HEK293T (cell line): ENCODE data around the gene OR4C5.
"Not testable (repeated sequence)": the region's sequence is repeated elsewhere in the genome, so short reads cannot be mapped to it uniquely, and the experiment has no call there.

Experiments
- CTCF ChIA-PET: fragments of 350-600 bp; formaldehyde crosslinking; extraction: SDS; loops from one replicate; lab custom pipeline; 2021; ENCODE audit warnings: antibody characterized with exemption, inconsistent platforms; lab: Yijun Ruan, JAX
- POLR2A ChIA-PET: fragments of 350-600 bp; formaldehyde crosslinking; extraction: SDS; loops from one replicate; lab custom pipeline; 2020; ENCODE audit warnings: antibody characterized with exemption, inconsistent platforms; lab: Yijun Ruan, JAX
- DNase-seq: peaks from one replicate; pipeline ENCODE4 v3.0.0; 2012; ENCODE audit warnings: mixed read lengths; ENCODE audit errors: extremely low spot score
- ARNT ChIP-seq: fragments of 450-650 bp; IDR thresholded peaks from 2 replicates; pipeline ENCODE4 v1.6.1; 2017; ENCODE audit warnings: mild to moderate bottlenecking
- BHLHE40 ChIP-seq: fragments of 450-650 bp; IDR thresholded peaks from 2 replicates; pipeline ENCODE4 v1.6.1; 2016; ENCODE audit warnings: mild to moderate bottlenecking, moderate library complexity, borderline replicate concordance
- CTBP1 ChIP-seq: fragments of 450-650 bp; IDR thresholded peaks from 2 replicates; pipeline ENCODE4 v1.6.1; 2016; ENCODE audit warnings: borderline replicate concordance
- ELF4 ChIP-seq: fragments of 450-650 bp; IDR thresholded peaks from 2 replicates; pipeline ENCODE4 v1.6.1; 2017; ENCODE audit warnings: antibody characterized with exemption
- FOXA1 ChIP-seq: fragments of 450-650 bp; IDR thresholded peaks from 2 replicates; pipeline ENCODE4 v1.6.1; 2016; ENCODE audit warnings: mild to moderate bottlenecking
- FOXK2 ChIP-seq: fragments of 450-650 bp; IDR thresholded peaks from 2 replicates; pipeline ENCODE4 v1.6.1; 2016; ENCODE audit warnings: mild to moderate bottlenecking
- FOXM1 ChIP-seq: fragments of 450-650 bp; IDR thresholded peaks from 2 replicates; pipeline ENCODE4 v1.6.1; 2017; ENCODE audit warnings: mild to moderate bottlenecking, borderline replicate concordance
- HDGF ChIP-seq: fragments of 450-650 bp; IDR thresholded peaks from 2 replicates; pipeline ENCODE4 v1.6.1; 2017; ENCODE audit warnings: antibody characterized with exemption, borderline replicate concordance
- L3MBTL2 ChIP-seq: fragments of 450-650 bp; conservative IDR thresholded peaks from 2 replicates; pipeline ENCODE4 v1.6.1; 2016; ENCODE audit warnings: mild to moderate bottlenecking
- LEF1 ChIP-seq: fragments of 450-650 bp; IDR thresholded peaks from 2 replicates; pipeline ENCODE4 v1.6.1; 2017; ENCODE audit warnings: mild to moderate bottlenecking, borderline replicate concordance
- NFRKB ChIP-seq: fragments of 450-650 bp; IDR thresholded peaks from 2 replicates; pipeline ENCODE4 v1.6.1; 2016; ENCODE audit warnings: mild to moderate bottlenecking, moderate library complexity
- SP1 ChIP-seq: fragments of 450-650 bp; IDR thresholded peaks from 2 replicates; pipeline ENCODE4 v1.6.1; 2017
- SUZ12 ChIP-seq: fragments of 450-650 bp; IDR thresholded peaks from 2 replicates; pipeline ENCODE4 v1.6.1; 2016; ENCODE audit warnings: mild to moderate bottlenecking
- TARDBP ChIP-seq: fragments of 450-650 bp; IDR thresholded peaks from 2 replicates; pipeline ENCODE4 v1.6.1; 2016
- ZNF384 ChIP-seq: fragments of 450-650 bp; IDR thresholded peaks from 2 replicates; pipeline ENCODE4 v1.6.1; 2016
- TF ChIP-seq, protein P1 (sequence below): fragments of 450-650 bp; IDR thresholded peaks from 2 replicates; pipeline ENCODE4 v1.6.1; 2016

OR4C5 gene

DNA sequence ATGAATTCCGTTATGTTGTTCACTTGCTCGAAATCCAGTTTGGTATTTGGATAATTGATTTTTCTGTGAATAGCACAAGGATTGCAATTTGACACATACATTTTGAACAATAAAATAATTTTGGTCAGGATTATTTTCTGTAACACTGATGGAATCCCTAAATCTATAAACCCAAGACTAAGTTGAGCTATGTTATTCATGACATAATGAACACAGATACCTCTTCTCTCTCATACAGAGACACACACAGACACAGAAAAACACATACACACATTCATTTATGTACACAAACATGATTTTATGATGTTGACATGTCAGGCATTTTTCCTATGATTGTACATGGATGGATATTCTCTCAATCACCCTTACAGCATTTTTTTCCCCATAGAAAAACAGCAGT lies at the start of gene OR4C5:
OR4C5 (minus strand) TSS at position 101 of the 400 bp plus-strand sequence; CDS start at position 101, 0 bp downstream.
- CTCF ChIA-PET: interaction anchor here (0.5 kb wide), 1 partner anchor 196 kb away, joined by 3 read pairs; no protein-coding TSS in a partner anchor
- POLR2A ChIA-PET: no interaction called here
- no peak for DNase-seq
- TF ChIP-seq TARDBP (no peak), FOXK2 (no peak), SUZ12 (no peak), FOXM1 (no peak), ELF4 (no peak), ZNF384 (no peak), ARNT (no peak), LEF1 (no peak), HDGF (no peak), BHLHE40 (no peak), L3MBTL2 (no peak), CTBP1 (no peak), FOXA1 (no peak), SP1 (no peak)
- TF ChIP-seq, protein P1, sequence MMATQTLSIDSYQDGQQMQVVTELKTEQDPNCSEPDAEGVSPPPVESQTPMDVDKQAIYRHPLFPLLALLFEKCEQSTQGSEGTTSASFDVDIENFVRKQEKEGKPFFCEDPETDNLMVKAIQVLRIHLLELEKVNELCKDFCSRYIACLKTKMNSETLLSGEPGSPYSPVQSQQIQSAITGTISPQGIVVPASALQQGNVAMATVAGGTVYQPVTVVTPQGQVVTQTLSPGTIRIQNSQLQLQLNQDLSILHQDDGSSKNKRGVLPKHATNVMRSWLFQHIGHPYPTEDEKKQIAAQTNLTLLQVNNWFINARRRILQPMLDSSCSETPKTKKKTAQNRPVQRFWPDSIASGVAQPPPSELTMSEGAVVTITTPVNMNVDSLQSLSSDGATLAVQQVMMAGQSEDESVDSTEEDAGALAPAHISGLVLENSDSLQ: no peak

DNA sequence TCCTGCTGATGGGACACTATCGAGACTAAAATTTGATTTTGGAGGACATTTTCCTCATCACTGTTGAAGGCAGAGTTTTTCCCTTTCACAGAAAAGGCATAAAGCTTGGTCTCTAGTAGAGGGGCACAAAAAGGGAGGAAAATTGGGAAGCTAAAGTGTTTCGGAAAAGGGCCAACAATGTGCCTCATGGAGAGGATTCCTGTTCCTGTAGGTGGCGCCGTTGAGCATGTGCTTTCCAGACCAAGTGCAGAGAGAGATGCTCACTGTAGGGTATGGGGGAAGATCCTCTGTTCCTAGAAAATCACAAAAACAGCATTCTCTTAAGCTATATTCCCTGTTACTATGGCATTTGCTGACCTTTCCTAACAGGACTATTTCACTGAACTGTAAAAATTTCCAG lies 18.4 kb upstream of the OR4C5 start:
- TF ChIP-seq FOXA1 (no peak), BHLHE40 (no peak), SUZ12 (no peak), FOXM1 (no peak), ARNT (no peak), LEF1 (no peak), FOXK2 (no peak), ELF4 (no peak), TARDBP (no peak), NFRKB (no peak), ZNF384 (no peak)
- TF ChIP-seq, protein P1: no peak
- ChIA-PET CTCF (interaction anchor here (0.7 kb wide), 1 partner anchor 11 kb away, joined by 4 read pairs; no protein-coding TSS in a partner anchor), POLR2A (no interaction called here)
- peak; percentile 4 for DNase-seq

DNA sequence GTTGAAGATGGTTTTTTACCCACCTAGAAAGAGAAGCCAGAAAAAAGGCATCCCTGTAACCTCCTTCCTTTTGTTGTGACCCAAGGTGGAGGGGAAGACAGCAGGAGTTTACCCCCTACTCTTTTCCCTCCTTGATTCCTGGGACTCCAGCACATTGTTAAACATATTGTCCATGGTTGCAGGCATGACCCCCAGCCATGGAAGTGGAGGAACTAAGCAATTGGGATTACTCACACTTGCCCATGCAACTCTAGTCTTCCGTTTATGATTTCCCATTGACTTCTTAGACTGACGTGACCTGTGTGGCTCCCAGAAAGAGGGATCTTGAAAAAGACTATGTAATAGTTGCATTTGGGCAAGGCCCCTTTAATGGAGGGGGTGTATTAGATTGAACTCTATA lies 17.9 kb upstream of the OR4C5 start:
- POLR2A ChIA-PET, DNase-seq, CTCF ChIA-PET: not testable (repeated sequence)

DNA sequence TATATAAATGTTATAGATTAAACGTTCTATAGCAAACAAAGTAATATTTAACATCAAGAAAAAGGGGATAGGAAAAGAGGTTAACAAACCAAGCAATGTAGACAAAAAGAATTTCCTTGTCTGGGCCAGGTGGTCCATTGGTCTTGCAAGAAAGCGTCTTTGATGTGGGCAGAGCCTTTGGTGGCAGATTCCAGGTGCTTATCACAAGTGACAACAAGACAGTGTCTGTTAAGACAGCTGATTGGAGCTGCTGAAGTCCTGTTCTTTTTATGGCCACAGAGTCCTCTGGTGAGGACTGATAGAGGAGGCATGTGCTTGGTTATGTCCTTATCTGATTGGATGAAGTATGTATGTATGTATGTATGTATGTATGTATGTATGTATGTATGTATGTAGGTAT lies 5.0 kb downstream of the OR4C5 start:
- POLR2A ChIA-PET, CTCF ChIA-PET, DNase-seq: not testable (repeated sequence)

DNA sequence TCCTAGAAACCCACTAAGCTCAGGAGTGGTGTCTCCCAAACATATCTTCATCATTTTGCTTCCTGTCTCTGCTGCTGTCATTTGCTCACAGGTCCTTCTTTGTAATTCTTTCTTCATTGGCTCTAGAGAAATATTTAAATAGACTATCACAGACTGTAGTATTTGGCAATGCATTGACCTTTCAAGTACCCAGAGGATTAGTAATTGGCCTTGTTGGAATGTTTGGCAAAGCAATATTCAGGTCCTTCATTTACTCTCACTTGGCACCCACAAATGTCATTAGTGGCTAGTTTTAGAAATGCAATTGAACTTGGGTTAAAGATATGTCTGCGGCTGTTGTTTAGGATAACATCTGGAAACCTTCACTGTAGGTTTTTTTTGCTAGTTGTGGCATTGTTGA lies 11.6 kb downstream of the OR4C5 start:
- POLR2A ChIA-PET: no interaction called here
- CTCF ChIA-PET: no interaction called here
- TF ChIP-seq BHLHE40 (no peak), ZNF384 (no peak), TARDBP (no peak), SUZ12 (no peak), SP1 (no peak), ARNT (no peak), L3MBTL2 (no peak), FOXA1 (no peak), ELF4 (no peak), HDGF (no peak), LEF1 (no peak)
- TF ChIP-seq, protein P1: no peak
- no peak for DNase-seq

DNA sequence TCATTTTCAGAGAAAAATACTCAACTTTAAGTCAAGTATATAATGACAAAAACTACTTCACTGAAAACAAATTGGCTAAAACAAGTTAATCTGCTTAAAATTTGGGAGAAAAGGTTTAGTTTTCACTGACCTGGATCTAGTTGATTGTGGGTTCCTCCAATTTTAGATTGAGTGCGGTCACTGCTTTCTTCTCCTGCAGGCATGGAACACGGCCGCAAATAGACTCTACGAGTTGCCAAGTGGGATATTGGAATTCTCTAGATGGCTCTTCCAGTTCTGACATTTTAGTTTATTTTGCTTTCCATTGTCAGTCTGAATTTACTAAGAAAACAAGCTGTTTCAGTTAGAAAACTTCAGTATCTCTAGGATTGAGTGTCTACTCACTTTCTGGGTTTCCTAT lies 12.3 kb downstream of the OR4C5 start:
- TF ChIP-seq CTBP1: no peak
- TF ChIP-seq HDGF: no peak
- TF ChIP-seq SP1: no peak
- TF ChIP-seq L3MBTL2: no peak
- TF ChIP-seq FOXA1: no peak
- TF ChIP-seq SUZ12: no peak
- TF ChIP-seq NFRKB: no peak
- no peak for TF ChIP-seq LEF1
- TF ChIP-seq, protein P1: no peak
- TF ChIP-seq ARNT: no peak
- DNase-seq: no peak
- ChIA-PET POLR2A (no interaction called here), CTCF (no interaction called here)

DNA sequence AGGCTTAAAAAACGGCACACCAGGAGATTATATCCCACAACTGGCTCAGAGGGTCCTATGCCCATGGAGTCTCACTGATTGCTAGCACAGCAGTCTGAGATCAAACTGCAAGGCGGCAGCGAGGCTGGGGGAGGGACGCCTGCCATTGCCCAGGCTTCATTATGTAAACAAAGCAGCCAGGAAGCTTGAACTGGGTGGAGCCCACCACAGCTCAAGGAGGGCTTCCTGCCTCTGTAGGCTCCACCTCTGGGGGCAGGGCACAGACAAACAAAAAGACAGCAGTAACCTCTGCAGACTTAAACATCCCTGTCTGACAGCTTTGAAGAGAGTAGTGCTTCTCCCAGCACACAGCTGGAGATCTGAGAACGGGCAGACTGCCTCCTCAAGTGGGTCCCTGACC lies 20.0 kb downstream of the OR4C5 start:
- DNase-seq, POLR2A ChIA-PET, CTCF ChIA-PET: not testable (repeated sequence)

DNA sequence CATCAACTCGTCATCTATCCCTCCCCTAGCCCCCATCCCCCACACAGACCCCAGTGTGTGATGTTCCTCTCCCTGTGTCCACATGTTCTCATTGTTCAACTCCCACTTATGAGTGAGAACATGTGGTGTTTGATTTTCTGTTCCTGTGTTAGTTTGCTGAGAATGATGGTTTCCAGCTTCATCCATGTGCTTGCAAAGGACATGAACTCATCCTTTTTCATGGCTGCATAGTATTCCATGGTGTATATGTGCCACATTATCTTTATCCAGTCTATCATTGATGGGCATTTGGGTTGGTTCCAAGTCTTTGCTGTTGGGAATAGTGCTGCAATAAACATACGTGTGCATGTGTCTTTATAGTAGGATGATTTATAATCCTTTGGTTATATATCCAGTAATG lies 23.8 kb downstream of the OR4C5 start:
- POLR2A ChIA-PET, CTCF ChIA-PET: not testable (repeated sequence)

More for the DNA sequence above, 23.8 kb downstream of the OR4C5 start:
- not testable (repeated sequence) for DNase-seq
